HL-60 (cell line): Measurements from ENCODE around the gene XK.

Experiments used
- DNase-seq, 2 experiments: peaks; one replicate each; pipeline ENCODE4 v3.0.0-alpha.2; 2010 to 2020; ENCODE audit warnings: low read depth in 1 of 2, low spot score in 1 of 2
- H3K27ac ChIP-seq: fragments of 250-450 bp; sonication (Bioruptor Pico); replicated peaks from 2 replicates; pipeline ENCODE4 v1.5.1; 2020; ENCODE audit warnings: mild to moderate bottlenecking, moderate library complexity
- H3K27me3 ChIP-seq: fragments of 250-450 bp; sonication (Bioruptor Pico); 2 replicates; pipeline ENCODE4 v1.5.1; 2021; ENCODE audit warnings: mild to moderate bottlenecking, moderate library complexity; ENCODE audit not compliant: insufficient read depth, poor library complexity, severe bottlenecking
- H3K4me3 ChIP-seq: replicated peaks from 2 replicates; pipeline ENCODE4 v1.5.1; 2011; ENCODE audit warnings: mild to moderate bottlenecking, control low read depth, low read length; ENCODE audit not compliant: insufficient read depth
- GABPA ChIP-seq: IDR thresholded peaks from 2 replicates; pipeline ENCODE4 v1.6.1; 2012; ENCODE audit warnings: low read depth
- POLR2AphosphoS5 ChIP-seq: IDR thresholded peaks from 2 replicates; pipeline ENCODE4 v1.6.1; 2012; ENCODE audit warnings: low read depth
- SPI1 ChIP-seq: IDR thresholded peaks from 2 replicates; pipeline ENCODE4 v1.6.1; 2012; ENCODE audit warnings: low read depth, mild to moderate bottlenecking, borderline replicate concordance
- TF ChIP-seq, protein P1 (sequence below): IDR thresholded peaks from one replicate; pipeline ENCODE4 v1.5.1; 2011; ENCODE audit warnings: low read length, control low read depth, inconsistent platforms; ENCODE audit not compliant: insufficient read depth
- TF ChIP-seq, protein P2 (sequence below): IDR thresholded peaks from 2 replicates; pipeline ENCODE4 v1.6.1; 2012; ENCODE audit warnings: low read depth; ENCODE audit not compliant: insufficient replicate concordance

Gene XK

DNA sequence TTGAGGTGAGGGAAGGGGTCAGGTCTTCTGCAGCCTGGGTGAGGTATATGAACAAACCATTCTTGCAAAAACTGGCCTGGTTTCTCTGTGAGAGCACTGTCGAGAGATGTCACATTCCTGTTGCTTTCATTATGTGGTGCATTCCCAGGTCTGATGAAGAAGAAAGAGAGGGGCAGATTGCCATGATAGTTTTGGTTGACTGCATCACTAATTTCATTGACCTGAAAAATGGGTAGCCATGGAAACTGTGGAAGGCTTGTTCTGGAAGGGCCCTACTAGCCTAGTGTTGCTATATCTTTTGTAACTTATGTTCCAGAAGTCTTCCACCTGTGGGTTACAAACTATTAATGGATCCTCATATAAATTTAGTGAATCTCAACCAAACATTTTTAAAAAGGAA lies 61.4 kb downstream of the XK start:
- Histone ChIP-seq H3K27me3 (no peaks in the 10 kb centered on the region), H3K4me3 (no peak overlapping the region), H3K27ac (peak overlapping the region; percentile 80)
- TF ChIP-seq, protein P1, sequence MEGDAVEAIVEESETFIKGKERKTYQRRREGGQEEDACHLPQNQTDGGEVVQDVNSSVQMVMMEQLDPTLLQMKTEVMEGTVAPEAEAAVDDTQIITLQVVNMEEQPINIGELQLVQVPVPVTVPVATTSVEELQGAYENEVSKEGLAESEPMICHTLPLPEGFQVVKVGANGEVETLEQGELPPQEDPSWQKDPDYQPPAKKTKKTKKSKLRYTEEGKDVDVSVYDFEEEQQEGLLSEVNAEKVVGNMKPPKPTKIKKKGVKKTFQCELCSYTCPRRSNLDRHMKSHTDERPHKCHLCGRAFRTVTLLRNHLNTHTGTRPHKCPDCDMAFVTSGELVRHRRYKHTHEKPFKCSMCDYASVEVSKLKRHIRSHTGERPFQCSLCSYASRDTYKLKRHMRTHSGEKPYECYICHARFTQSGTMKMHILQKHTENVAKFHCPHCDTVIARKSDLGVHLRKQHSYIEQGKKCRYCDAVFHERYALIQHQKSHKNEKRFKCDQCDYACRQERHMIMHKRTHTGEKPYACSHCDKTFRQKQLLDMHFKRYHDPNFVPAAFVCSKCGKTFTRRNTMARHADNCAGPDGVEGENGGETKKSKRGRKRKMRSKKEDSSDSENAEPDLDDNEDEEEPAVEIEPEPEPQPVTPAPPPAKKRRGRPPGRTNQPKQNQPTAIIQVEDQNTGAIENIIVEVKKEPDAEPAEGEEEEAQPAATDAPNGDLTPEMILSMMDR, result no peak
- no peak for TF ChIP-seq POLR2AphosphoS5
- no peak for TF ChIP-seq SPI1
- TF ChIP-seq, protein P2, sequence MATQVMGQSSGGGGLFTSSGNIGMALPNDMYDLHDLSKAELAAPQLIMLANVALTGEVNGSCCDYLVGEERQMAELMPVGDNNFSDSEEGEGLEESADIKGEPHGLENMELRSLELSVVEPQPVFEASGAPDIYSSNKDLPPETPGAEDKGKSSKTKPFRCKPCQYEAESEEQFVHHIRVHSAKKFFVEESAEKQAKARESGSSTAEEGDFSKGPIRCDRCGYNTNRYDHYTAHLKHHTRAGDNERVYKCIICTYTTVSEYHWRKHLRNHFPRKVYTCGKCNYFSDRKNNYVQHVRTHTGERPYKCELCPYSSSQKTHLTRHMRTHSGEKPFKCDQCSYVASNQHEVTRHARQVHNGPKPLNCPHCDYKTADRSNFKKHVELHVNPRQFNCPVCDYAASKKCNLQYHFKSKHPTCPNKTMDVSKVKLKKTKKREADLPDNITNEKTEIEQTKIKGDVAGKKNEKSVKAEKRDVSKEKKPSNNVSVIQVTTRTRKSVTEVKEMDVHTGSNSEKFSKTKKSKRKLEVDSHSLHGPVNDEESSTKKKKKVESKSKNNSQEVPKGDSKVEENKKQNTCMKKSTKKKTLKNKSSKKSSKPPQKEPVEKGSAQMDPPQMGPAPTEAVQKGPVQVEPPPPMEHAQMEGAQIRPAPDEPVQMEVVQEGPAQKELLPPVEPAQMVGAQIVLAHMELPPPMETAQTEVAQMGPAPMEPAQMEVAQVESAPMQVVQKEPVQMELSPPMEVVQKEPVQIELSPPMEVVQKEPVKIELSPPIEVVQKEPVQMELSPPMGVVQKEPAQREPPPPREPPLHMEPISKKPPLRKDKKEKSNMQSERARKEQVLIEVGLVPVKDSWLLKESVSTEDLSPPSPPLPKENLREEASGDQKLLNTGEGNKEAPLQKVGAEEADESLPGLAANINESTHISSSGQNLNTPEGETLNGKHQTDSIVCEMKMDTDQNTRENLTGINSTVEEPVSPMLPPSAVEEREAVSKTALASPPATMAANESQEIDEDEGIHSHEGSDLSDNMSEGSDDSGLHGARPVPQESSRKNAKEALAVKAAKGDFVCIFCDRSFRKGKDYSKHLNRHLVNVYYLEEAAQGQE, result no peak
- no peak for TF ChIP-seq GABPA
- DNase-seq, result no peak

DNA sequence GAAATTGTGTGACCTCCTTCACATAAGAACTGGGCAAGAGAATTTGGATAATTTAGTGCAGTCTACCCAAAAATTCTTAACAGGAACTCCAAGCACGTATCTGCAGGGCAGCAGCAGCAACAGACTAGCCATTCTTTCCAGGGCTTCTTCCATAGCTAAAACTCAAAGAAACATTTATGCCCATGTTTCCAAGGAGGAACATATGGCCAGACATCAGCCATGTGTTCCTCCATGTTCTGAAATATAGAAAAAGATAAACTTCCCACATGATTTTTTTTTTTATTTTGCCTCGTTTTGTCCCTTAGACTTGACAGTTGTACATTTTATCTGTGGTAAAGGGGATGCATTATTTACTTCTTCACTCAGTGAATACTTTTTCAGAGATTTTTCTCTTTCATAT lies 66.7 kb downstream of the XK start:
- no peak for DNase-seq
- Histone ChIP-seq H3K4me3 (no peak overlapping the region), H3K27me3 (no peaks in the 10 kb centered on the region), H3K27ac (peak overlapping the region; percentile 90)
- TF ChIP-seq, protein P2, result no peak
- TF ChIP-seq, protein P1, result no peak
- TF ChIP-seq POLR2AphosphoS5 (no peak), GABPA (no peak), SPI1 (no peak)

DNA sequence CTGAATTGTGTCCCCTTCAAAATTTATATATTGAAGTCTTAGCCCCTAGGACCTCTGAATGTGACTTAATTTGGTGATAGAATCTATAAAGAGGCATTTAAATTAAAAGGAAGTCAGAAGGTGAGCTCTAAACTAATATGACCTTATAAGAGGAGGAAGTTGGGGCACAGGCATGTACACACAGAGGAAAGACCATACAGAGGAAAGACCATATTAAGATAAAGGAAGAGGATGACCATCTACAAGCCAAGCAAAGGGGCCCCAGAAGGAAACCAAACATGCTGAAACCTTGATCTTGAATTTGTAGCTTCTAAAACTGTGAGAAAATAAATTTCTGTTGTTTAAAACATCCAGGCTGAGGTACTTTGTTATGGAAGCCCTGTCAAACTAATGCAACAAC lies 67.3 kb downstream of the XK start:
- Histone ChIP-seq H3K27me3 (no peaks in the 10 kb centered on the region), H3K4me3 (no peak overlapping the region), H3K27ac (peak overlapping the region; percentile 90)
- TF ChIP-seq, protein P1, result no peak
- TF ChIP-seq GABPA (no peak), SPI1 (peak; percentile 50)
- peak in 1 of 2 experiments; percentile 83 for DNase-seq

DNA sequence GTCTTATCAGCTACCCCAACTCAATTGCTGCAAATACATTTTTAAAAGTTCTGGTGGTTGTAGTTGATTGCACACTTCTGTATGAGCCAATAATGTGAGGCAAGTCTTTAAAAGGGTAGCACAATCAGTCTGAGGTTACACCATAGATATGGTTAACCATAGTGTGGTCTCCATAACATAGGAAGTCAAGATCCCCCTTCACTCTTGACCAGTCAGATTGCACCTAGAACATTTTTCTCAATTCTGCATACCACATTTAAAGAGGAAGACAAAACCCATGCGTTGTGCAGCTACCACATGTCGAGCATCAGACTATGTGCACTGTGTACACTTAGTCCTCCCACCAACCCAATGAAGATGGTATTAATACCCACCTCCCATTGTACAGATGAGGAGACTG lies 67.8 kb downstream of the XK start:
- H3K4me3 ChIP-seq, result no peak overlapping the region
- TF ChIP-seq SPI1 (peak; percentile 75; the same call in 1 of the 2 replicates), POLR2AphosphoS5 (peak; percentile 95)
- TF ChIP-seq, protein P1, result no peak
- TF ChIP-seq, protein P2, result no peak
- H3K27me3 ChIP-seq, result no peaks in the 10 kb centered on the region
- peak overlapping the region; percentile 90 for H3K27ac ChIP-seq
- DNase-seq, result peak; percentile 80 to 90
